Left hindlimb (tissue), 1 donor: ENCODE results near the gene PRRC2B.
"Not testable (repeated sequence)": the region's sequence is repeated elsewhere in the genome, so short reads cannot be mapped to it uniquely, and the experiment has no call there.

Experiments used
- DNase-seq: peaks from one replicate; pipeline ENCODE4 v3.0.0-alpha.2; 2018

Gene PRRC2B

GRCh38 chr9:131438190-131438589 is 44.3 kb downstream of the PRRC2B start:
- no peak for DNase-seq

- no peak for DNase-seq
These were observed 45.3 kb downstream of the PRRC2B start for GRCh38 chr9:131439224-131439623.

GRCh38 chr9:131441441-131441840 is 47.6 kb downstream of the PRRC2B start:
- DNase-seq: no peak

GRCh38 chr9:131442351-131442750 is 48.5 kb downstream of the PRRC2B start:
- no peak for DNase-seq

- DNase-seq: no peak
These were observed 49.8 kb downstream of the PRRC2B start for GRCh38 chr9:131443648-131444047.

GRCh38 chr9:131446276-131446675 is 52.4 kb downstream of the PRRC2B start:
- no peak for DNase-seq

- DNase-seq: no peak
These were observed 53.3 kb downstream of the PRRC2B start for GRCh38 chr9:131447148-131447547.

- DNase-seq: no peak
These were observed 53.7 kb downstream of the PRRC2B start for GRCh38 chr9:131447600-131447999.

GRCh38 chr9:131448818-131449217 is 54.9 kb downstream of the PRRC2B start:
- no peak for DNase-seq

GRCh38 chr9:131449276-131449675 is 55.4 kb downstream of the PRRC2B start:
- DNase-seq: no peak

- DNase-seq: no peak
These were observed 60.1 kb downstream of the PRRC2B start for GRCh38 chr9:131454028-131454427.

GRCh38 chr9:131455655-131456054 is 61.8 kb downstream of the PRRC2B start:
- DNase-seq: not testable (repeated sequence)

- no peak for DNase-seq
These were observed 63.9 kb downstream of the PRRC2B start for GRCh38 chr9:131457746-131458145.

- no peak for DNase-seq
These were observed 65.2 kb downstream of the PRRC2B start for GRCh38 chr9:131459056-131459455.

GRCh38 chr9:131461166-131461565 is 67.3 kb downstream of the PRRC2B start:
- no peak for DNase-seq

GRCh38 chr9:131464354-131465000 is 70.6 kb downstream of the PRRC2B start:
- no peak for DNase-seq

GRCh38 chr9:131465401-131465800 is 71.5 kb downstream of the PRRC2B start:
- DNase-seq: no peak

- DNase-seq: no peak
These were observed 73.5 kb downstream of the PRRC2B start for GRCh38 chr9:131467214-131467935.

GRCh38 chr9:131468031-131468430 is 74.1 kb downstream of the PRRC2B start:
- no peak for DNase-seq

GRCh38 chr9:131469356-131469755 is 75.5 kb downstream of the PRRC2B start:
- no peak for DNase-seq

GRCh38 chr9:131469951-131470350 is 76.1 kb downstream of the PRRC2B start:
- DNase-seq: no peak

GRCh38 chr9:131470581-131470991 is 76.7 kb downstream of the PRRC2B start:
- DNase-seq: no peak

- DNase-seq: not testable (repeated sequence)
These were observed 78.2 kb downstream of the PRRC2B start for GRCh38 chr9:131472085-131472484.

GRCh38 chr9:131473198-131473885 is 79.5 kb downstream of the PRRC2B start:
- DNase-seq: no peak
